ENCODE measurements around the gene PAK5.

- TF ChIP-seq CTCF (IDR thresholded peaks at IDR 0.05), result no peak
- no peak for TF ChIP-seq EP300 (IDR thresholded peaks at IDR 0.05)
- no peak for TF ChIP-seq POLR2AphosphoS5 (IDR thresholded peaks at IDR 0.05)
Measured at GRCh38 chr20:9488063-9488462, 350.8 kb downstream of the PAK5 start.
